Posterior vena cava (tissue), 2 donors: ENCODE data around the gene BCL2L2. TPM values are rescaled to one million over a fixed set of nuclear protein-coding genes. Genes with fewer than 3 reads are reported as not detected.
A peak's percentile ranks its signal among the peaks of the same experiment; 100 is the strongest.

Experiments
- DNase-seq: peaks from one replicate; pipeline ENCODE4 v3.0.0-alpha.2; 2020; ENCODE audit warnings: low spot score
- intact Hi-C, 2 donors: fragments of 100-400 bp; cut with DNase I; formaldehyde crosslinking; loops; one replicate each; pipeline versions ENCODE4 v1.14.1 to v1.14.2; 2022 to 2023
- total RNA-seq, 2 donors: library from RNA; stranded (reverse); fragmentation: NEBNext Ultra II Directional; extraction: Animal tissue kit (Norgen Biotek cat#: 25700); gene quantifications; one replicate each; pipeline ENCODE4 v1.2.1, GENCODE V29; 2021
- donor health status: DM: yes; HTN: yes; CAD: no.
- donor health status: DM: yes; HTN: yes; CAD: no.

Gene BCL2L2
- total RNA-seq, 2 donors from 2014 or later: 65.6 to 81.7 TPM

DNA sequence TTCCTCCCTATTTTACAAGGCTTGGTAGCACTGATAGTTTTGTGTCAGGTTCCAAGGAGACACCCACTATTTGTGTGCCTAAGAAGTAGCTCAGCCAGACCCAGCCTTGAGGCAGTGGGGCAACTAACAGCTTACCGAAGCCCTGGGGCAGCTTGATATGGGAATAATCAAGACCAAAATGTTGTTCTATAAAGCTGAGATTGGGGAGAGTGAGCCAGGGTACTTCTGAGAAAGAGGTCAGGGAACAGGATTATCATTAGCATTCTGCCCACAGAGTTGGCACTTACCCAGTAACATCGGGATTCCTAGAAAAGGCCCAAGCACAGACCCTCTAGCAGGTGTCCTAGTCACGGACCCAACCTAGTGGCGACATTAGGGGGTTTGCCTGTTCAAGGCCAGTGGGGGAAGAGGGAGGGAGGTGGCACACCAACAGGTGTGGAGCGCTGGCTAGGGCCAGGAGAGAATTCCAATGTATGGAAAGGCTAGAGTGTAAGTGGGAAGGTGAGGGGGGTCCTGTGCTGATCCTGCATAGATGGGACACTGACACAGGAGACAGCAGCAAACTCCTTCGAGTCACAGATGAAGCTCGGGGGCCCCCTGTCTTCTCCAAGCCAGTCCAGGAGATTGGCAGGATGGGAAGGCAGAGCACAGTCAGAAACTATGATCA, 8.9 kb upstream of the BCL2L2 start:
- intact Hi-C loops: no loop called here
- DNase-seq: no peak

DNA sequence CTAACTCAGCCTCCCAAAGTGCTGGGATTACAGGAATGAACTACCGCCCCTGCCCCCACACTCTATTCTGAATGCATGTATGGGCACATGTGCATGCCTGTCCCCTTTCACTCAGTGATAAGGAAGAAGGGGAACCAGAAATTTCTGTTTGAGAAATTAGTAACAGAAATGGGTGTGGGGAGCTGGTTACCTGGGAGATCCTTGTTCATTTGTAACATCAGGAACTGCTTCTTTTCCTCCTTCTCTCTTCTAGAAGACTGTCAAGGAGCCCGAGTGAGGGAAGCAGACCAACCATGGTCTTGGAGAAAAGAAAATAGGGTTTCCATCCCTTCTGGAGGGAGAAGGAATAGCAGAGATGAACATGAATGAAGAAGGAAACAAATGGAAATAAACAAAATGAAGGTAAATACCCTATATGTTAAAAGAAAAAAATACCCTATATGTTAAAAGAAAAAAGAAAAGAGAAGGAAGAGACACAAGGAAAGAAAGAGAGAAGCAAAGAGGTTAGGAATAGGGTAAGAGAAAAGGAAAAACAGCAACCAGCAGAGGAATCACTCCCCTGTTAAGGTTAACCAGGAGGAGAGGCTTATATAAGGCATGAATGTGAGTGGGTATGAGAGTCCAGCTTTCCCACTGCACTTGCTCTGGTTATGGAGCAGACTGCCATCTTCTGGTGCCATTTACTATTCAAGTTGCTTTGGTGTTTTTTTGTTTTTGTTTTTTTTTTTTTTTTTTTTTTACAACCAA, 7.2 kb upstream of the BCL2L2 start:
- intact Hi-C loops: no loop called here
- DNase-seq: no peak

DNA sequence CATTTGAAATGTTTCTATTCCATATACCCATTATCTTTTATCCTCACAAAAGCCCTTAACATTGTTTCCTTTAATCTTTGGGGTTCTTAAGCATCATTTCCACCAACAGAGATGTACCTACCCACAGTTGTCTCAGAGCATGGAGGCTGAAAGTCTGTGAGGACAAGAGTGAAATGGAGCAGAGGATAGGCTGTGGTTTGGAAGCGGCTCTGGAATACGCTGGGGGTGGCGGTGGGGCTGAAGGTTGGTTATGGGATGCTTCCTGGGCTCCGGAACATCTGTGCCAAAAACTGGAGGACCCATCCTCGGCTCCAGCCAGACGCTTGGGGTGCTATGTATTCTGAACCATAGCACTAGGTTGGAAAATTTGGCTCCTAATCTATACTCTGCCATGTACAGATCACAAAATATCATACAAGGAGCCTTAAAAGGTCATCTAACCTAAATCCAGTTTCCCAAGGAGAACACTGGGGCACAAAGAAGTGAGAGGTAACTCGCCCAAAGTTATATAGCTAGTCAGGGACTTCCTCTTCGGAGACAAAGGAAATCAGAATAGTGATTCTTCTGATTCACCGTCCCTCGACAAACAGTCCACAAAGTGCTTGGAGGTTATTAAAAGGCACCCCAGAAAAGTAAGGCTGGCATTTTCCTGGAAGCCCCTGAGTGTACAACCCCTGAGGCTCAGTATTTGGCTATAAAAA, 6.5 kb upstream of the BCL2L2 start:
- DNase-seq: peak; percentile 80
- intact Hi-C loops: no loop called here

DNA sequence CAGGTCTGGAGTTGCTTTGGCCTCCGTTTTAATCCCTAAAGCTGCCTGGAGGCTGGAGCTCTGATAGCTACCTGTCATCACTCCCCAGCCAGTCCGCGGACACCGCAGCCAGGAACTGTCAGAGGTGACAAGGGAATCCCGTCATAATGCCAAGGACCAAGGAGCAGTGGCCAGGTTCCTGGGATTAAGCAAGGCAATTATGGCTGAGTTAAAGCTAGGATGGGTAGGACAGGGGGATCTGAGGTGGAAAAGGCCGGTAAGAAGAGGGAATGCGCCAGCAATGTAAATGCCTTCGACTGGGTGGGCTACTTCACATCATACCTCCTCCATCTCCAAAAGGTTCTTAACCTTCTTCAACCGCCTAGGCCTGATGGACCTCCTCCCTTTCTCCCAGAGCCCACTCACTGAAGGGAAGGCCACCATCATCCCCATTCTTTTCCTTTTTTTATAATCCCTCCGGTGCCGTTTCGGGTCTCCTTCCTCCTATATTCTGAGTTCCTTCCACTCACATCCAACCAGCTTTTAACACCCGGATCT, 5.9 kb upstream of the BCL2L2 start:
- peak; percentile 84 for DNase-seq
- intact Hi-C loops: no loop called here

DNA sequence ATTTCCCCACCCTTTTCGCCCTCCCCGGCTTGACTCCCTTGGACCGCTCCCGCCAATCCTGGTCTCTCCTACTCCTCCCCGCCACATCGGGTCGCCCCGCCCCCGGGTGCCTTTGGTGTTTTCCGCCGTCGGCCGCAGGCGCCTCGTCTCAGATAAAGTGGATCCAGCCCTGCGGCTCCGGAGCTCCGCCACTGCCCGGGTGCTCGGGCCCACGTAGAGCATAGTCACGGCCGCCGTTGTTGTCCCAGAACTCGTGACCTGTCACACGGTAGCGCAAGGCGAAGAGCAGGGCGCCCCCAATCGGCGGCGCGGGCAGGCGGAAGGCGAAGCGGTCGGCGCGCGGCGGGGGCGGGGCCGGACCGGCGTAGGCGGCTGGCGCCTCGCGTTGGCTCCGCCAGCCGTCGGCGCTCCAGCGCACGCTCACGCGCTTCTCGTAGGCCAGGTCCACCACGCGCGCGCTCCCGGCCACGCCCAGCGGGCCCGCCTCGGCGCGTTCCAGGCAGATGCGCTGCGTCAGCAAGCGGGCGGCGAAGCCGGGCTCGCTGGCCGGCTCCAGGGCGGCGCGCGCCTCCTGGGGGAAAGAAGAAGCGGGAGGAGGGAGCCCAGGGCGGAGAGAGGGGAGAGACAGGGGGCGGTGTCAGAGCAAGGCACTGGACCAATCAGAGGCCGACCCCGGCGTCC, 5.2 kb upstream of the BCL2L2 start:
- intact Hi-C loops: no loop called here

DNA sequence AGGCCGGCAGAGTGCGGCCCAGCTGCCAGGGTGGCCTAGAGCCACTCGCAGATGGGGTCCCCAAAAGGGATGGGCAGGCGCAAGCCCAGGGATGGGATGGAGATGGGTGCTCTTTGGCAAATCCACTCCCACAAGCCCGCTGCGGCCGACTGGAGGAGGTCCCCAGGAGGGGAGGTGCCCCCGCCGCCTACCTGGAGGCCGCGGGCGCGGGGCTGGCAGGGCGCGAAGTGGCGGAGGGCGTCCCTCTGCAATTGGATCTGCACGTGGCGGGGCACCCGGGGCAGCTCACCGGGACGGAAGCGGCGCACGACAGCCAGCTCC, 4.7 kb upstream of the BCL2L2 start:
- DNase-seq: no peak
- intact Hi-C loops: no loop called here

More for the DNA sequence above, 5.2 kb upstream of the BCL2L2 start:
- peak; percentile 99 for DNase-seq

DNA sequence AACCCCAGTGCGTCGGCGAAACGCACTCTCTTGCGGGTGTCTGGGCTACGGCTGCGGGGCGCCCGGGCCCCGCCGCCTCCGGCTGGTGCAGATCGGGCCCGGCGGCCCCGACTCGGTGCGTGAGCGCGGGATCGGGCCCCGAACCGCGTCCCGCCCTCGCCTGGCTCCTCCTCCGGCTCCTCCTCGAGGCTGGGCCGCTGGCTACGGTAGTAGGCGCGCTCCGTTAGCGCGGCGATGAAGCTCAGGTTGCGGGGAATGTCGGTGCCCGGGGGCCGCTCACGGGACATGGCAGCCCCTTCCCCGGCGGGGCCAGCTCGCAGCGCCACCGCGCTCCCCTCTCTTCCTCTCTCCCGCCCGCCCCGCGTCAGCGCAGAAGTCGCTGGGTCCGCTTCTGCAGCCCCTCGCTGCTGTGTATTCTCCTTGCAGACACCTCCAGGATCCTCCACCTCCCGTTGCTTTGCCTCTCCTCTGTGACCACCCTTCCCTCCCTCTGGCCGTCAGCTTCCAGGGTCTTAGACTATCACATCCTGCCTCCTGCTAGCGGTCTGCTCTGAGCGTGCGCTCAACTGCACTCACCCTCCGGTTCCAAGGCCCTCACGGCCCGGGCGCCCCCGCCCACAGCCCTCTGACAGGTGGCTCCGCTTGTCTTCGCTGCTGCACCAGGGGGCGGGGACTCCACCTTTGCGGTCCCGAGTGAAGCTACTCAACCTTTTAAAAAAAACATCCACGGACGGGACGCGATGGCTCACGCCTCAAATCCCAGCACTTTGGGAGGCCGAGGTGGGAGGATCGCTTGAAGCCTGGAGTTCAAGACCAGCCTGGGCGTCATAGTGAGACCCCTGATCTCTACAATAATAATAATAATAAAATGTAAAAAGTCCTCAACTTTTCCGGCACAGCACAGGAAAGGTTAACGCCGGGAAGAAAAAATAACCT, 4.1 kb upstream of the BCL2L2 start, which contains the start of gene PPP1R3E:
TSS of gene PPP1R3E (minus strand) at position 570 of the 936 bp plus-strand sequence. CDS start at position 287, 283 bp downstream.
- DNase-seq: peak; percentile 90
- intact Hi-C loops: no loop called here

DNA sequence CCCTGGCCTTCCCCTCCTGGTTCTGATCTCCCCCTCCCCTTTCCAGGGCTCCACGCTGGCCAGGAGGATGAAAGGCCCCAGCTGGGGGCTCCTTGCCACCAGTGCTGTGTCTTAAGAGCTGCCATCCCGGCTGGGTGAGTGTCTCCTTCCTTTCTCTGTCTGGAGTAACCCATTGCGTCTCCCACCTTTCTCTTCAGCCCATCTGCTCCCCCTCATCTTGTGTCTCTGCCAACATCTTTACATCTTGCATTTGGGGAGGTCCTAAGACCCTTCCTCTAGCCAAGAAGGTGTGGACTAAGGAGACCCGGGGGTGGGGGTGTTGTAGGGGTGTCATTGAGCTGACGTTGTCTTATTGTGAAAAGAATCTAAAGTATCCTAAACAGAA, 505 bp downstream of the BCL2L2 start:
- intact Hi-C loops: no loop called here
- DNase-seq: no peak

DNA sequence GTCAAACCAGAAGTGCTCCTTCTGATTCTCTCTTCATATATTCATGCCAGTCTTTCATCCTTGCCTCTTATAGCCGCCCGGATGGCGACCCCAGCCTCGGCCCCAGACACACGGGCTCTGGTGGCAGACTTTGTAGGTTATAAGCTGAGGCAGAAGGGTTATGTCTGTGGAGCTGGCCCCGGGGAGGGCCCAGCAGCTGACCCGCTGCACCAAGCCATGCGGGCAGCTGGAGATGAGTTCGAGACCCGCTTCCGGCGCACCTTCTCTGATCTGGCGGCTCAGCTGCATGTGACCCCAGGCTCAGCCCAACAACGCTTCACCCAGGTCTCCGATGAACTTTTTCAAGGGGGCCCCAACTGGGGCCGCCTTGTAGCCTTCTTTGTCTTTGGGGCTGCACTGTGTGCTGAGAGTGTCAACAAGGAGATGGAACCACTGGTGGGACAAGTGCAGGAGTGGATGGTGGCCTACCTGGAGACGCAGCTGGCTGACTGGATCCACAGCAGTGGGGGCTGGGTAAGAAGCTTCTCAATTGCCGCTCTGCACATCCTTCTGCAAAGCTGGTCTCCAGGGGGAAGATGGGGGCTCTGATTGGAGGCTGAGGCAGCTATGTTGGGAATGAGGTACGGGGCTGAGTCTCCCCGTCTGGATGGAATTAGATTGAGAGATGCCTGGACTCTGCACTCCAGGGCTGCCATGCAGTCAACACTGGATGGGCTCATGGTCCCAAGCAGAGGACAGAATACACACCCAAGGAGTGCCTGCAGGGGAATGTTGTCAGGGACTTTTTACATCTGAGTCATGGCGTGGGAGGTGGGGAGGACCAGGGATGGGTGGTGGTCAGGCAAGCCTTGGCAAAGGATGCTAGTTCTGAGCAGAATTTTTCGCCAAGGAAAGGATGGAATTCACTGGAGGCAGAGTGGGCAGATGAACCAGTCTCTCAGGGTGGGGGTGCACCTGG, 1.3 kb downstream of the BCL2L2 start:
- intact Hi-C loops: no loop called here
- DNase-seq: no peak

DNA sequence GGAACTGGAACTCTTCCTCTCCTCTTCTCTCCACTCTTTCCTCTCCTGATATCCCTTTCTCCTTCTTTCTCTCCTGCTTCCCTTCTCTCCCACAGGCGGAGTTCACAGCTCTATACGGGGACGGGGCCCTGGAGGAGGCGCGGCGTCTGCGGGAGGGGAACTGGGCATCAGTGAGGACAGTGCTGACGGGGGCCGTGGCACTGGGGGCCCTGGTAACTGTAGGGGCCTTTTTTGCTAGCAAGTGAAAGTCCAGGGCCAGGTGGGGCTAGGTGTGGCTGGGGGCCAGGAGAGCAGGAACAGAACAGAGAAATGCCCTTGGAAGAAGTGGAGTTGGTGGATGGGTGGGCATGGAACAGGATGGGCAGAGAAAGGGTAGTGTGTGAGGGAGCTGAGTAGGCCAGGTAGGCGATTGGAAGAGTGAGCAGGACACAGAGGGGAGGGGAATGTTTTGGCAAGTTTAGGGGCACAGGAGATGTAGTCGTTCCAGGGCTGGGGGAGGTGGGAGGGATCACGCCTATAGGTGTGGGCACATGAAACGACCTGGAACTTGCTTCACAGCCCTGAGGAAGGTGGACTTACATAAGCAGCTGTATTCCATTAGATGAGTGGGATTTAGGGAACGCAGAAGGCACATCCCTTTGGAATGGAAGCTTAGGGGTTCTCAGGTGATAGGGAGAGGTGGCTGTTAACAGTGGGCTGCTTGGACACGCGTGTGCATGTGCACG, 2.2 kb downstream of the BCL2L2 start:
- no peak for DNase-seq
- intact Hi-C loops: no loop called here

DNA sequence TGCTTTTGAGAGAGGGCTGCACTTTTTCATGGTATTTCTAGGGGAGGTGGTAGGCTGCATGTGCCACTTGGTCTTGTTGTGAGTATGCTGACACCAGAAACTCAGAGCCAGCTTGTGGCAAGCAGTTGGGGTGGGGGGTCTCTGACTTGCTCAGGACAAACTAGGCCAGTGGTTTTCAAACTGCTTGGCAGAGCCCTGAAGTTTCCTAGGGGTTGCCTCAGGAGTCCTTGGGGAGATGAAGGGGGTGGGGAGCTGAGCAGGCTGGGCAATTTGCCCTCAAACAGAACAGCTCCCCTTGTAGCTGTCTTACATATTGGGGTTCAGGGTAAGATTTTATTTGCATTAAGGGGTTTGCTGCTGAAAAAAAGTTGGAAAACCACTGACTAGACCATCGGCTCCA, 3.9 kb downstream of the BCL2L2 start:
- DNase-seq: no peak
- intact Hi-C loops: no loop called here

DNA sequence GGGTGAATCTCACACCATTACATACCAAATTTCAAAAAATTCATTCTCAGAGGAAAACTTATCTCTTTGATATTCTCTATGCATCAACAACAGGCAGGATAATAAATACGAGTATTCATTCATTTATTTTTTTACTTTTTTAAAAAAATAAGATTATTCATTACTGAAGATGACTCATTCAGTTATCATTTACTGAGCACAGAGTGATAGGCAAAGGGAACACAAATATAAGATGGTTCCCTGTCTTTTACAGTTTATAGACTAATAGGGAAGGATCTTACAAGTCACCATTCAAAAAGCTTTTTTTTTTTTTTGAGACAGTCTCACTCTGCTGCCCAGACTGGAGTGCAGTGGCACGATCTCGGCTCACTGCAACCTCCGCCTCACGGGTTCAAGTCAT, 9.7 kb downstream of the BCL2L2 start:
- DNase-seq: no peak
- intact Hi-C loops: no loop called here

DNA sequence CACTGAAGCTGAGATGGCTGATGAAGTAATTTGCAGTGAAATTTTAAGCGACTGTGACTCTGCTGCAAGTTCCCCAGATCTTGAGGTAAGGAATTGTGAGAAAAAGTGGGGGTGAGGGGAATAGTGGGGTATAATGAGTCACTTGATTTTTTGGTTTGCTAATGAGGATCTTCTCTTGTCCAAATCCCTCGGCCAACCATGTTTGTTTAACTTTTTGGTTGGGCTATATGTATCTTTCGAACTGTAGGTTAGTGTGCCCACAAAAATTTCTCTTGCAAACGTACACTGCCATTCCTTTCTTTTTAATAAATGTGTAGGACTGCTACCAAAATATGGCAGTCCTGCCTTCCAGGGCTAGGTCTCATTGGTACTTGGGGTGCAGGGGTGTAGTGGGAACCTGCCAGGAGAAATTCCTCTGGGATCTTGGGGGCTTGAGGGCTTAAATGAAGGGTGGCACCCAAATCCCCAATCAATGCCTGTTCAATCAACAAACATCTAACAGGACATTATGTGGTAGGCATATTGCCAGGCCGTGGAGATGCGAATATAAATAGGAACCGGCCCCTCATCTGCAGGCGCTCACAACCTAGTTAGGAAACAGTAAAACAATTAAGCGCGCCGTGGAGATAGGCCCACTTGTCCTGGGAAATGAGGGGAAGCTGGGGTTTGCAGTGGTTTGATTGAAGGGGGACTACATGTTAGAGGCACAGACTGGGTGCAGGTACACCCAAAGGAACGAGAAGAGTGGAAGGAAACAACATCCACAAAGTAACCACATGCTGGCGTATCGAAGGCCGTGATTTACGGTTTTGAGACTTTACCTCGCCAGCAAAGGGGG, 13.3 kb downstream of the BCL2L2 start:
- DNase-seq: no peak
- intact Hi-C loops: loop anchor here (5.0 to 10.0 kb wide), 3 partner anchors 125 to 448 kb away; partner anchors contain the start of genes LRP10 (in 1 of the 2), THTPA (in 1 of the 2) and ZFHX2 (in 1 of the 2)

DNA sequence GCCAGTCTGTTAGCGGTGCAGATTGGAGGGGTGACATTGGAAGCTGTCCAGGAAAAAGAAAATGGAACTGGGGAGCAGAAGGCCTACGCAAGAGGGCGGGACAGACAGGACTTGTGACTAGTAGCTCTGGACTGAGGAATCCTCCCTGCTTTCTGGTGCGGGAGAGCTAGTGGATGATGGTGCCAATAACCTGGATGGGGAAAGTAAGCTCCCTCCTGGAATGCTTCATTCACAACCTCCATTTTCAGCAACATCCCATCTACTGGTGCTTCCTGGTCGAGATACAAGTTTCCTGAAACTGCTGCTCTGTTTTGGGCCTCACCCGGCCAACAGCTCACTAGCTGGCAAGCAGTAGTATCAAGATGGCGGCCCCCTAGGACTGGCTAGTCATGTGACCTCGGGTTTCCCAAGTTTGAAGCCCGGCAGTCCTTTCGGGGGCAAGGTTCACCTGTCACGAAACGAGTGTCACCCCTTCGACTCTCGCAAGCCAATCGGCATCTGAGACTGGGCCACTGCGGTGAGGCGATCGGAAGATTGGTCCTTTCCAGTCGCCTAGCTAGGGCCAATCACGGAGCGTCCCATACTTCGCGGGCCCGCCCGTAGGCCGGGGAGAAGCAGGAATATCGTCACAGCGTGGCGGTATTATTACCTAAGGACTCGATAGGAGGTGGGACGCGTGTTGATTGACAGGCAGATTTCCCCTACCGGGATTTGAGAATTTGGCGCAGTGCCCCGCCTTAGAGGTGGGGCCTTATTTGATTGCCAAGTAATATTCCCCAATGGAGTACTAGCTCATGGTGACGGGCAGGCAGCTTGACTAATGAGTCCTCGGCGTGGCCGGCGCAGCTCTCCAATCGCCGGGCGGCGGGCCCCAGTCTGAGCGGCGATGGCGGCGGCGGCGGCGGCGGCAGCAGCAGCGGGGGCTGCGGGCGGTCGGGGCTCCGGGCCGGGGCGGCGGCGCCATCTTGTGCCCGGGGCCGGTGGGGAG, 14.2 kb downstream of the BCL2L2 start, which contains the start of gene PABPN1:
TSS of gene PABPN1 (plus strand) at position 874 of the 988 bp plus-strand sequence. CDS start at position 887, 13 bp downstream.
- DNase-seq: peak; percentile 100
- intact Hi-C loops: loop anchor here (5.0 to 10.0 kb wide), 3 partner anchors 124 to 449 kb away; partner anchors contain the start of genes LRP10 (in 1 of the 2), THTPA (in 1 of the 2) and ZFHX2 (in 1 of the 2)
